ENCODE results near the gene TCEAL8. TPM values are rescaled to one million over a fixed set of nuclear protein-coding genes. Genes with fewer than 3 reads are reported as not detected.

The TCEAL8 gene
- total RNA-seq (51.8 and 52.0 TPM in 2 replicates), polyA plus RNA-seq (22.9 and 31.0 TPM in 2 replicates), polyA minus RNA-seq (8.9 and 14.1 TPM in 2 replicates), Bru-seq, nascent RNA (percentile 82 among the genes with signal in this experiment), BruChase-seq, experiment 1, labeled RNA remaining after a 6-hour chase (percentile 98 among the genes with signal in this experiment), BruChase-seq, experiment 2, labeled RNA remaining after a 2-hour chase (percentile 96 among the genes with signal in this experiment)
- polyA plus RNA-seq (2011; cell fraction: cytosol; rRNA removed), result 46.2 and 46.3 TPM in 2 replicates
- polyA plus RNA-seq (2011; cell fraction: nucleus; rRNA removed), result 12.8 and 17.5 TPM in 2 replicates
- 64.2 and 77.6 TPM in 2 replicates for polyA plus RNA-seq (2012)
- polyA minus RNA-seq (2011; cell fraction: cytosol; rRNA and poly(A)+ RNA removed), result 3.1 TPM
- polyA minus RNA-seq (2011; cell fraction: nucleus; rRNA and poly(A)+ RNA removed), result 5.5 and 10.7 TPM in 2 replicates
- long read RNA-seq, transcript TCEAL8-201 (2 exons, 1,131 nt), result minor isoform, 54 of 209 reads
- long read RNA-seq, transcript TCEAL8-202 (3 exons, 1,222 nt), result major isoform, 115 of 209 reads
- long read RNA-seq, partial matches to known transcripts, result 0 of 209 reads
- long read RNA-seq, other reads (novel, unspliced or antisense), result 40 of 209 reads

DNA sequence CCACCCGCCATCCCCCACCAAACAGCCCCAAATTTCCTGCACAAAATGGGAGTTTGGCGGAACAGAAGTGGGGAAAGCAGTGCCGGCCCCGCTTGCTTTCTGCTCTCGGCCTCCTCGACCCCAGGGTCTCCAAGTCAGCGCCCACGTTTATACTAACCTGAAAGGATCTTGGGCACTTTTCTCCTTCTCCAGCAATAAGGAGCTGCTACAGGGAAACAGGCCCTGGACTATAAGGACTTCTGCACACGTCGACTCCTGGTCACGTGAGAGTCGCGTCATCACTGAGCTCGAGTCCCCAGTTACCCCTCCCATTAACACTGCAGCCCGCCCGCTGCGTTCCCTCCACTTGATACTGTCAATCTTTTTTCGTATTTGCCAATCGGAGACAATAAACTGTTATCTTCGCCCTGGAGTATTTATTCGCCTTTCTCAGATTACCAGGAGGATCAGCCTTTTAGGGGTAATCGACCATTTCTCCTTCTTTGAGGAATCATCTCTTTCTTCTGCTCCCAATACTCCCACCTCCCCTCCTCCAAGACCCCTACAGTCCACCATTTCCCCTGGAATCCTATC lies at the start of gene TCEAL8:
TSS of gene TCEAL8 (minus strand) at position 235 of the 573 bp plus-strand sequence. CDS start 1,176 bp downstream, outside the sequence.
- DNase-seq (ENCODE audit: low read depth, low spot score) (peak; percentile 77), FAIRE-seq (peak; percentile 87)
- Histone ChIP-seq H3K9me3 (replicated peaks; ENCODE audit: control insufficient read depth, insufficient read depth, low read length) (no peaks in the 10 kb centered on the region), H3K27ac (ENCODE audit: insufficient read depth, low read depth, low read length) (peak within 1 kb of the TSS; percentile 70), H3K4me3 (replicated peaks in 1 of 3; ENCODE audit: insufficient read depth in 1 of 3, low read depth in 1 of 3, low read length in 3 of 3) (peak within 1 kb of the TSS; percentile 72 to 91 (median 76)), H4K20me1 (replicated peaks; ENCODE audit: control insufficient read depth, extremely low read depth, insufficient read depth, low read length) (no peaks in the 10 kb centered on the region), H3K36me3 (ENCODE audit: control insufficient read depth in 2 of 2, extremely low read depth in 1 of 2, insufficient read depth in 2 of 2, low read length in 2 of 2) (no peaks in the 10 kb centered on the region), H3K9ac (replicated peaks; ENCODE audit: extremely low read depth, insufficient read depth, low read length) (peak within 1 kb of the TSS; percentile 88), H2AFZ (ENCODE audit: low read depth, low read length) (peak within 1 kb of the TSS; percentile 90), H3K9me1 (replicated peaks; ENCODE audit: control insufficient read depth, extremely low read depth, insufficient read depth, low read length) (no peaks in the 10 kb centered on the region), H3K4me1 (ENCODE audit: control insufficient read depth, extremely low read depth, insufficient read depth, low read length) (peaks cover 12% of the 10 kb centered on the region), H3K27me3 (ENCODE audit: control insufficient read depth in 2 of 2, insufficient read depth in 2 of 2, low read length in 2 of 2) (peaks cover 0 to 4% of the 10 kb centered on the region in 2 experiments), H3K79me2 (ENCODE audit: control insufficient read depth, insufficient read depth, low read length) (peaks cover 15% of the 10 kb centered on the region), H3K4me2 (ENCODE audit: insufficient read depth, low read length) (peak within 1 kb of the TSS; percentile 92)
- TF ChIP-seq CTCF (IDR thresholded peaks at IDR 0.05; ENCODE audit: extremely low read depth in 1 of 2, insufficient read depth in 1 of 2, low read depth in 1 of 2, low read length in 2 of 2), result no peak
- TF ChIP-seq MYC (IDR thresholded peaks at IDR 0.05; ENCODE audit: low read depth, low read length), result no peak
- no peak for TF ChIP-seq EZH2 (IDR thresholded peaks at IDR 0.05; ENCODE audit: borderline replicate concordance, low read depth, low read length, severe bottlenecking)
- TF ChIP-seq POLR2A (IDR thresholded peaks at IDR 0.05; ENCODE audit: low read depth, low read length), result peak; percentile 45
- TF ChIP-seq FOS (IDR thresholded peaks at IDR 0.05; ENCODE audit: borderline replicate concordance, insufficient read depth, low read length), result no peak
- no peak for TF ChIP-seq GATA2 (IDR thresholded peaks at IDR 0.05; ENCODE audit: insufficient read depth, insufficient read length, low read depth, low read length)
- TF ChIP-seq POLR2AphosphoS5 (IDR thresholded peaks at IDR 0.05; ENCODE audit: insufficient read depth, low read depth, low read length), result peak; percentile 32
- TF ChIP-seq, protein P1, sequence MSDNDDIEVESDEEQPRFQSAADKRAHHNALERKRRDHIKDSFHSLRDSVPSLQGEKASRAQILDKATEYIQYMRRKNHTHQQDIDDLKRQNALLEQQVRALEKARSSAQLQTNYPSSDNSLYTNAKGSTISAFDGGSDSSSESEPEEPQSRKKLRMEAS (IDR thresholded peaks at IDR 0.05; ENCODE audit: insufficient read depth, insufficient read length), result peak; percentile 41
- no peak for TF ChIP-seq JUN (IDR thresholded peaks at IDR 0.05; ENCODE audit: borderline replicate concordance, insufficient read depth, insufficient read length, low read depth)
- dilution Hi-C loops (cut with MboI; ENCODE audit: extremely low pct_ligation_motif_present, low sequenced_read_pairs) (no loop called here), intact Hi-C loops (cut with micrococcal nuclease) (loop anchor here (1.0 to 2.0 kb wide), 2 partner anchors 40 to 210 kb away; partner anchors contain the start of gene BEX4)
- ChIA-PET POLR2A (no interaction called here), CTCF (interaction anchor here (0.9 to 3.0 kb wide), 3 partner anchors 44 to 209 kb away, joined by 4 to 27 read pairs (median 7); partner anchors contain the start of gene TCEAL9)
- no TSS peak for BruUV-seq (replicated peaks)

Data from endothelial cell of umbilical vein (primary cell).